GM12874 (cell line): ENCODE measurements around the gene CHI3L2.
A peak's percentile ranks its signal among the peaks of the same experiment; 100 is the strongest.

ENCODE experiments used
- CTCF ChIP-seq: IDR thresholded peaks from 2 replicates; pipeline ENCODE4 v1.5.1; 2011; ENCODE audit warnings: low read depth, mild to moderate bottlenecking, control low read depth, low read length, moderate library complexity; ENCODE audit not compliant: insufficient read depth

CHI3L2 gene

GRCh38 chr1:111202707-111203623 lies 24.5 kb upstream of the CHI3L2 start:
- no peak for TF ChIP-seq CTCF

GRCh38 chr1:111203681-111204200 lies 23.8 kb upstream of the CHI3L2 start:
- TF ChIP-seq CTCF, result no peak

GRCh38 chr1:111204201-111204982 lies 23.1 kb upstream of the CHI3L2 start:
- peak; percentile 35; the same call in 1 of the 2 replicates for TF ChIP-seq CTCF

GRCh38 chr1:111204983-111205713 lies 22.4 kb upstream of the CHI3L2 start:
- no peak for TF ChIP-seq CTCF

GRCh38 chr1:111205714-111206050 lies 21.8 kb upstream of the CHI3L2 start:
- TF ChIP-seq CTCF, result no peak

- TF ChIP-seq CTCF, result no peak
These were observed 18.6 kb upstream of the CHI3L2 start for GRCh38 chr1:111208921-111209320.

- TF ChIP-seq CTCF, result no peak
These were observed 17.9 kb upstream of the CHI3L2 start for GRCh38 chr1:111209622-111210021.
